ENCODE data around the gene ZNF398.
"Not testable (repeated sequence)": the region's sequence is repeated elsewhere in the genome, so short reads cannot be mapped to it uniquely, and the experiment has no call there.

ZNF398 gene

DNA sequence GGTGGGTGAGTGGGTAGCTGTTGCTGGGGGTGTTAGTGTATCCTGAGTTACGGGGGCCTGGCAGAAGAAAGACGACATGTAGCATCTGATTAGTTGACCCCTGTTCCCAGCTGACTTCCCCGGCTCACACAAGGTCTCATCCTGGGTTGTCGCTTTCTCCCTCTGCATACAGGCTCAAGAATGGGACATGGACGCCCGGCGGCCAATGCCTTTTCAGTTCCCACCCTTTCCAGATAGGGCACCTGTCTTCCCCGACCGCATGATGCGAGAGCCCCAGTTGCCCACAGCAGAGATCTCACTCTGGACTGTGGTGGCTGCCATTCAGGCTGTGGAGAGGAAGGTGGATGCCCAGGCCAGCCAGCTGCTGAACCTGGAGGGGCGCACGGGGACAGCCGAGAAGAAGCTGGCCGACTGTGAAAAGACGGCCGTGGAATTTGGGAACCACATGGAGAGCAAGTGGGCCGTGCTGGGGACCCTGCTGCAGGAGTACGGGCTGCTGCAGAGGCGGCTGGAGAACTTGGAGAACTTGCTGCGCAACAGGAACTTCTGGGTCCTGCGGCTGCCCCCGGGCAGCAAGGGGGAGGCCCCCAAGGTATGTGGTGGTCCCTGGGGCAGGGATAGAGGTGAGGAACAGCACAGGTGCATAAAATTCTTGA is 51.0 kb downstream of the ZNF398 start:
- no peak for DNase-seq

DNA sequence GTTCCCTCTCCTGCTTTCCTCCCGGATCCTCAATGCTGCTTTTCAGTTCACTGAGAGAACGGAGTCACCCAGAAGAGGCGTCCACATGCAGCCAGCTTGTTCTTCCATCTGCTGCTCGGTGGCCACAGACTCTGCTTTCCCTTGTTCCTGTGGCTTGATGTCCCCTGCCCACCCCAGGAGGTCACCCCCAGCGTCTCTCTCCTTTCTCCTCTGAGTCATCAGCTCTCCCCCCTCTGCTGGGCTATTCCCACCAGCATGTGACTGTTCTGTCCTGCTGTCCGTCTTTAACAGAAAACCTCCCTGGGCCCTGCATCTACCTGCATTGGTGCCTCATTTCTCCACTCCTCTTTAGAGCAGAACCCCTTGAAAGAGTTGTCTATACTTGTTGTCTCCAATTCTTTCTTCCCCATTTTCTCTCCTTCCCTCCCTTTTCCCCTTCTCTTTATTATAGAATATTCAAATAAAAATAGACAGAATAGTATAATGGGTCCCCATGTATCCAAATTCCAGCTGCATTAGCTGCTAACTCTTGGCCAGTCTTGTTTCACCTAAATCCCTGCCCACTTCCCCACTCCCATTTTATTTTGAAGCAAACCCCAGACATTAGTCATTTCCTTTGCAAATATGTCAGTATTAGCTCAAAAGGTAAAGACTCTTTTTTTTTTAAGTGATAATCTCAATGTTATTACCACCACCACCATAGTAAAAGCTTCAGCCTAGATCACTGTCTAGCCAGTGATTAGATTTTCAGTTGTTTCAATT is 52.2 kb downstream of the ZNF398 start:
- DNase-seq, result no peak

DNA sequence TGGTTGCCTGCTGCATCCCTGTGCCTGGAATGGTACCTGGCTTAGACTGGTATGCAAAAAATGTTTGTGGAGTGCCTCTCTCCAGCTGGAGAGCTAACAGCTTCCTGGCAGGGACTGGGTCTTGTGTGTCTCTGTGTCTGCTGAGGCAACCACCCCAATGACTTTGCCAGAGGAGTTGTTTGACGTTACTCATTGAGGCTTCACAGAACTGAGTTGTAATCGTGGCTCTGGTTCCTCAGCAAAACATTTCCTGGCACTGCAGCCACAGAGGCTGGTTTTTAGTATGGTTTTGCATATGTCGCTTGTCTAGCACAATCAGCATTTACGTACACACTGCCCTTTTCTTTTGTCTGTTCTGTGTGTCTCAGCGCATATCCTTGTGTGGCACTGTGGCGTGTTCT is 55.6 kb downstream of the ZNF398 start:
- DNase-seq, result peak in 1 of 5 donors; percentile 91

DNA sequence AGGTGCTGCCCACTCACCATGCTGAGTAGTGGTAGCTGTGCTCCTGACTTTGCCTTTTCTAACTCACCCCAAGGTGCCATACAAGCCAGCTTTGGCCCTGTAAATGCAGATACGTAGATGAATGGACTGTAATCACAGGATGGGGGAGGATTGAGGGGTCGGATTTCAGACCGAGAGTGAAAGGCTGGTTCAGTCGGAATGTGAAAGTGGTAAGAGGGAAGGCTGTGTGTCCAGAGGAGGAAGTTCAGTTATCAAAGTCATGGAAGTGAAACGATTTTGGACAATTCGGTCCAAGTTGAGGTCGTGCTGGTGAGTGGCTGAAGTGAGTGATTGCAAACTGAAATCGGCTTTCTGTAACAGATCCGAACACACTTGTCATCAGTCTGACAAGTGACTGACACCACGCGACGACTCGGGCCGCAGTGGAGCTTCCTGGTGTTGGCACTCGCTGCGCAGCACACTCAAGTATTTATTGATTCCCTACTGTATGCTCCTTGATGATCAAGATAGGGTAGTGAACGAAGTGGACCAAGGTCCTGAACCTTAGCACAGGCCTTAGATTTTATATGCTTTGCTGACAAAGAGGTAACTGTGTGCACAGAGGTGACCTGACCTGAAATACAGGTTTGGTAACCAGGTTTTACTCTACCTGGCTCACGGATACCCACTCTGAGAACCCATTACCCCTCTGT is 58.6 kb downstream of the ZNF398 start:
- DNase-seq, result no peak

DNA sequence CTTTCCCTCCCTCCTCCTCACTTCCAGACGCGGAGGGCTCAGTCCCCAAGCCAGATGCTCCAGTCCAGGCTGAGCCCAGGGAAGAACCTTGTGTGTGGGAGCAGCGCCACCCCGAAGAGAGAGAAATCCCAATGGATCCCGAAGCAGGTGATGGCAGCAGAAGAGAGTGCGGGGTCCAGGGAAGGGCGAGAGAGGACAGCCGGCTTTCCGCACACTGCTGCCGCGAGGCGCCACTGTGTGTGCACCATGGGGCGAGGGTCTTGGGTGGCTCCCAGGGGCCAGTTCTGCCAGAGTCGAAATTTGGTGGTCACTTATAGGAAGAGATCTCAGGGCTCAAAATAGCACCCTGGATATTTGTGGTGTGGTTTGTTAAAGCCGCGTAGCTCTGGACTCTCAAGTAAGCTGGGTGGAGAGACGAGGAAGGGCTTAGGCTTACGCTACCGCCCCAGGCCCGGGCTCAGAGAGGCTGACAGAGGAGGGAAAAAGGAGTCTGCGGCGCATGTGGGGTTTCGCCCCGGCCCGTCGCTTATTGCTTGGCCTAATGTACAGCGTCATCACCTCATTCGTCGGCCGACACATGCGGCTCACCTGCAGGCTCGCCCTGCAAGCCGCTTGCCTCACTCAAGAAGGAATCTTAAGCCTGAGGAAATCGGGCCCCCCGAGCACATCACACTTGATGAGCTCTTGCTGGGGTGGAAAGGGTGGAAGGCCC is 60.2 kb downstream of the ZNF398 start:
- DNase-seq, result no peak

DNA sequence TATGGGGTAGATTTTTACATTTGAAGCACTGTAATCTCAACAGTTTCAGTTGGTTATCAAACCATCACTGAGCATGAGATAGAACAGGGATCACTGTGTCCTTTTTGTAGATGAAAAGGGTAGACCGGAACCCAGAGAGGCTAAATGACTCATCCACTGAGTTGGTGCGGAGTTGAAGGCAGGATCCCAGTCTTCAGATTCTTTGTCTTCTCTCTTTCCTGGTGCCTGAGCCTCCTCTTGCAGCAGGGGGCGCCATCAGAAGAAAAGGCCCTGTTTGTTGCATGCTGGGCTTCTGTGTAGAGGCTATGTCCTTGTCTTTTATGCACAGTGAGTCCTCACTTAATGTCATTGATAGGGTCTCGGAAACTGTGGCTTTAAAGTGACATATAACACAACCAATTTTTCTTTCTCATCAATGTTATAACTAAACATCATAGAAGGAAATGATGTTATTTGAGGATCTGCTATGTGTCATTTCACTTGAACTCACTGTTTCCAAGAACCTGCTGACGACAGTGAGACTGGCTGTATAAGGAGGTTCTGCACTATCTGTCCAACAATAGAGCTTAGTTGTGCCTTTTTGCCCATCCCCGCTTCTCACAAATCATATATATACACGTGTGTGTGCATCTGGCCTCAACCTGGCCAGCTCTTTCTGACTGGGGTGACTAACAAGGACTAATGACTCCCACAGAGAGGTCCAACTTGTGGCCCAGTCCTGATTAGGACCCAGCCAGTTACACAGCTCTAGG is 62.4 kb downstream of the ZNF398 start:
- DNase-seq, result peak in 4 of 5 donors; percentile 35 to 93 (median 46)

DNA sequence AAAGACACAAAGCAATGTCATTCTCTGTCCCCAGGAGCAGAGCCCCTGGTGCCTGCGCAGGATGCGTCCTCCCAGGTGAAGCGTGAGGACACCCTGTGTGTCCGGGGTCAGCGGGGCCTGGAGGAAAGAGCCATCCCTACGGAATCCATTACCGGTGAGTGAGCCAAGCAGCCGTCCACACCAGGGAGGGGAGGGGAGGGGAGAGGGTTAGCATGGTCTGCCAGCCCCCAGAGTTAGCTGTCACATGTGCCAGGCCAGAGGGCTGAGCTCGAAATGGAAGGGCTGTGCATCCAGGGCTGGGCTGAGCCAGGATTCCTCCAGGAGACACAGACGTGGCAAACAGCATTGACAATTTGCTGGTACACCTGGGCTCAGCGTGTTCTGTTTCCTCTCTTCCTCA is 63.3 kb downstream of the ZNF398 start:
- DNase-seq, result no peak

DNA sequence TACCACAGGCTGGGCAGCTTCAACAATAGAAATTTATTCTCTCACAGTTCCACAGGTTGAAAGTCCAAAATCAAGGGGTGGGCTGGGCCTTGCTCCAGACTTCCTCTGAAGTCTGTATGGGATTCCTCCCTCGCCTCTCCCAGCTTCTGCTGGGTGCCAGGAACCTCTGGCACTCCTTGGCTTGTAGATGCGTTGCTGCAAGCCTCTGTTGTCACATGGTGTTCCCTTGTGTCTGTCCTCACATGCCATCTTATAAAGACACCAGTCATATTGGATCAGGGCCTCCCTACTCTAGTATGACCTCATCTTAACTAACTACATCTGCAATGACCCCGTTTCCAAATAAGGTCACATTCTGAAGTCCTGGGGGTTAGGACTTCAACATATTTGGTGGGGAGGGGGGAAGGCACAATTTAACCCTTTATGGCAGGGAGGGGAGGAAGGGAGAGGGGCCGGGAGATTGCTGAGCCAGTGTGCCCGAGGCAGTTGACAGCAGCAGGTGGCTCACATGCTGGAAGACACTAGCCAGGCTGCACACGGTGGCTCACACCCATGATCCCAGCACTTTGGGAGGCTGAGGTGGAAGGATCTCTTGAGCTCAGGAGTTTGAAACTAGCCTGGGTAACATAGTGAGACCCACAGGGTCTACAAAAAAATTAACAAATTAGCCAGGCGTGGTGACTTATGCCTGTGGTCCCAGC is 66.9 kb downstream of the ZNF398 start:
- no peak for DNase-seq

DNA sequence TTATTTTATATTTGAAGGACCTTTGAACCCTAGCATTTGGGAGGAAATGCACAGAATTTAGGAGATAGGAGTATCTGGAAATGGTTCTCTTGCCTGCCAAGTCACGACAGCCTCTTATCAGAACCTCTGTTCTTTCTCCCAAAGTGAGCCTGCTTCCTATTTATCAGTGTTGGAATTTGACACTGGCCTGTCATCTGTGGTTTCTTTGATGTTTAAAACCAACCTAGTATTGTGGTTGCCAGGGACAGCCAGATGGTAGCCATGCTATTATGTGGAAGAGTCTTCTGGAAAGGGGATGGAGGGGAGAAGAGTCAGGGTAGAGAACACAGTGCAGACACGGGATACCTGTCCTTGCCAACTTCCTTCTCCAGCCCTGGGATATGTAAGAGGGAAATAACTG is 69.1 kb downstream of the ZNF398 start:
- no peak for DNase-seq

DNA sequence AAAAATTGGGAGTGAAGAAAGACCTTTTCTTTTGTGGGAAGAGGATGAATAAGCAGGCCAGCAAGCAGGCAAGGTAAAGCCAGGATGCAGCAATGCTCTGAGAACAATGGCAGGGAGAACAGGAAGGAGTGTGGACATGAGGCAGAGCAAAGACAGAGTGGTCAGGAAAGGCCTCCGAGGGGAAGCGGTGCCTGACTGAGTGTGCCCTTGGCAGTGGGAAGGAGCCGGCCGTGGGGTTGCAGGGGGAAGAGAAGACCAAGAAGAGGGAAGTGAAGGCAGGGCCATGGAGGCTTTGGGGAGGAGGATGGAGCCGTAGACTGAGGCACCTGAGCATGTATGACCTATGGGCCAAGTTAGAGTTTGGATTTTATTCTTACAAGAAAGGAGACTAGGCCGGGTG is 70.3 kb downstream of the ZNF398 start:
- no peak for DNase-seq

DNA sequence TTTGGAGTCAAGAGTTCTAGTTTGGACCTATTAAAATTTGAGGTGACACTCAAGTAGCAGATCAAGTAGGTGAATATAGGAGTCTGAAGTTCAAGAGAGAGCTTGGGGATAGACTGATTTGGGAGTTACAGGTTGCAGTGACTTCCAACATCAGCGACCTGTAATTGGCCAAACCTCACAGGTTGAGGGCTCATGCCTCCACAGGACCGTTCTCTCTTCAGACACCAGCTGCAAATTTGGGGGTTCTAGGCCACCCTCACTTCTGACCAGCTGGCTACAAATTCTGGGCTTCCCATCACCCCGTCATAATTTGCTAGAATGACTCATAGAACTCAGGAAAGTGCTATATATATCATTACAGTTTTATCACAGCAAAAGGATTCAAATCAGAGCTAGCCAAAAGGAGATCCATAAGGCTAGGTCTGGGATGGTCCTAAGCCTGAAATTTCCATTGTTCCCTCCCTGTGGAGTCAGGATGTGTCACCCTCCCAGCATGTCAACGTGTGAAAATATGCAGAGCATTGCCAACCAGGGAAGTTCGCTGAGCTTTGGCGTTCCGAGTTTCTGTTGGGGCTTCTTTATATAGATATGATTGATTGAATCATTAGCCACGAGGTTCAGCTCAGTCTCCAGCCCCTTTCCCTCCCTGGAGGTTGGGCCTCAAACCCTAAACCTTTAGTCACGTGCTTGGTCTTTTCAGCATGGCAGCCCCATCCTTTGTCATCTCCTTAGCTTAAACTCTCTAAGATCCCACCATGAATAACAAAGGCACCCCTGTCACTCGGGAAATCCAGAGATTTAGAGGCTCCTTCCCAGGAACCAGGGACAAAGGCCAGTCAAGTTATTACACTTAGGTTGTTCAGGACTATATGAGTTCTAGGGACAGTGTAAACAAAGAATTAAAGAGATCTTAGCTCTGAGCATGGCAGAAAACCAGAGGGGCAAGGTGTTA is 71.5 kb downstream of the ZNF398 start:
- DNase-seq, result no peak

DNA sequence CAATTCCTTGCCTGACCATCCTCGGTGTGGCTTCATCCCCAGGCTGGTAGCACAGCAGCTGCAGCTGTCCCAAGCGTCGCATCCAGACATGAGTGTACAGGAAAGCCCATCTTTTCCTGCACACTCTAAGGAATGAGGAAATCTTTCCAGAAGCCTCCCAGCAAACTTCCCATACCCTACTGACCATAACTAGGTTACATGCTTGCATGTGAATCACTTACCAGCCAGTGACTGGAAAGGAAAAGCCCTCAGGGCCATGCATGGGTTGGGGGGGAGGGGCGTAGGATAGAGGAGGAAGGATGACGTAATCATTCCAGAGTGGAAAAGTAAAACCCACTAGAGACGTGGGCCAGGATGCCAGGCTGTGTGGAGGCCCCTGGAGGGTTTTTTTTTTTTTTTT is 73.3 kb downstream of the ZNF398 start:
- DNase-seq, result no peak

DNA sequence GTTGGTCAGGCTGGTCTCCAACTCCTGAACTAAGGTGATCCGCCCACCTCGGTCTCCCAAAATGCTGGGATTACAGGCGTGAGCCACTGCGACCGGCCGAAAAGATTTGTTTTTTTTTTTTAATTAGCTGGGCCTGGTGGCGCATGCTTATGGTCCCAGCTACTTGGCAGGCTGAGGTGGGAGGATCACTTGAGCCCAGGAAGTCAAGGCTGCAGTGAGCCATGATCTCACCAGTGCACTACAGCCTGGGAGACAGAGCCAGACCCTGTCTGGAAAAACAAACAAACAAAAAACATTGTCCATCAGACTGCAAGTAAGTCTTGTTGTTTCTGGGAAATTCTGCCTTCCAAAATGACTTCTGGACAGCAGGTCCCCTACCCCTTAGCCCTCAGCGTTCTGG is 75.9 kb downstream of the ZNF398 start:
- DNase-seq, result no peak

DNA sequence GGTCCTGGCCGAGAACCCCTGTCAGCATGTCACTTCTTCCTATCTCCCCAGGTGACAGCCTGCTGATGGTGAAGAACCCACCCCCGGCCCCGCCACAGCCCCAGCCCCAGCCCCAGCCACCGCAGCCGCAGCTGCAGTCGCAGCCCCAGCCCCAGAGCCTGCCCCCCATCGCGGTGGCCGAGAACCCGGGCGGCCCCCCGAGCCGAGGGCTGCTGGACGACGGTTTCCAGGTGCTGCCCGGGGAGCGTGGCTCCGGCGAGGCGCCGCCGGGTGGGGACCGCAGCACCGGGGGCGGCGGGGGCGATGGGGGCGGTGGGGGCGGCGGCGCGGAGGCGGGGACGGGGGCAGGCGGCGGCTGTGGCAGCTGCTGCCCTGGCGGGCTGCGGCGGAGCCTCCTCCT is 76.5 kb downstream of the ZNF398 start:
- DNase-seq, result no peak

DNA sequence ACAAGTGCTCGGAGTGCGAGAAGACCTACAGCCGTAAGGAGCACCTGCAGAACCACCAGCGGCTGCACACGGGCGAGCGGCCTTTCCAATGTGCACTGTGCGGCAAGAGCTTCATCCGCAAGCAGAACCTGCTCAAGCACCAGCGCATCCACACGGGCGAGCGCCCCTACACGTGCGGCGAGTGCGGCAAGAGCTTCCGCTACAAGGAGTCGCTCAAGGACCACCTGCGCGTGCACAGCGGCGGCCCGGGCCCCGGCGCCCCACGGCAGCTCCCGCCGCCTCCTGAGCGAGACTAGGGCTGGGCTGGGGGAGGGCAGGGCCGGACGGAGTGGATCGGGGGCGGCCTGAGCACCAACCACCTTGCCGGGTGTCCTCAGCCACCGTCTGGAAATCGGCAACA is 77.1 kb downstream of the ZNF398 start:
- no peak for DNase-seq

DNA sequence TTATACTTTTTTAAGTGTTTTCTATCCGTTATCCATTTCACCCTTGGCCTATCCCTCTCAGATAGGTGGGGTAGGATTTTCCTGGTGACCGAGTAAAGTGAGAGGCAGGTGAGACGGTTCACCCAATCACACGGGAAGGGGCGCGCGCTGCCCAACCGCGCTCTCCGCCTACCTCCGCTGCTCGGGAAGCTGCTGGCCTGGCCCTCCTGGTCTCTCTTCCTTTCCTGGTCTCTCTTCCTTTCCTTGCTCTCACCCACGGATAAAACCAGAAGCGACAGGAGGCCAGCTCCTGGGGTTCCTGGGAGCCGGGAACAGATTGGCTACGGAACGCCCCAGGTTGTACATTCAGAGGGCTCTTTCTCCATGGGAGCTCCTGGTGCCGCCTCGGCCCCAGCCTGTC is 77.9 kb downstream of the ZNF398 start:
- DNase-seq, result no peak

DNA sequence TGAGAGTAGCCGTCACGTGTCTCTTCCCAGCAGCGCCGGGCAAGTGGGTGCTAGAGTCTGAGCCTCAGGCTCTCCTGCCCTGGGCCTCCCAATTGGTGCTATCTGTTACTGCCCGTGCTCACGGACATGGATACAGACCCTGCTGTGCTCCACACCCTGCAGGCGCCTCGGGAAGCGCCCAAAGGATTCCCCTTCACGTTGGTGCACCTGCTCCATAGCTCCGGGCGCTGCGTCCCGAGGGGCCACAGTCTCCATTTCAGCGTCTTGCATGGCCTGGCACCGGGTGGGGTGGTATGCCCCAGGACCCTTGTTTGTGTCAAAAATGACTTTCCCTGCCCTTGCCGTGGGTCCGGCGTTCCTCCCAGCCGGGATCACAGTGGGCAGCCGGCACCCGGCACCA is 78.4 kb downstream of the ZNF398 start:
- no peak for DNase-seq

DNA sequence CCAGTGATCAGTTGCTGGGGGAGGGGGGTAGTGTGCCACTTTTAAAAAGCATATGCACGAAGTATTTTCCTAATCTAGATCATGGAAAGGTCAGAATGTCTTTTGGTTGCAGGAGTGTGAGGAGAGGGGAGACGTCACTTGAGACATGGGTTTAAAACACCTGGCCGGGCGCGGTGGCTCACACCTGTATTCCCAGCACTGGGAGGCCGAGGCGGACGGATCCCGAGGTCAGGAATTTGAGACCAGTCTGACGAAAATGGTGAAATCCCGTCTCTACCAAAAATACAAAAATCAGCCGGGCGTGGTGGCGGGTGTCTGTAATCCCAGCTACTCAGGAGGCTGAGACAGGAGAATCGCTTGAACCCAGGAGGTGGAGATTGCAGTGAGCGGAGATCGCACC is 79.1 kb downstream of the ZNF398 start:
- DNase-seq, result not testable (repeated sequence)

DNA sequence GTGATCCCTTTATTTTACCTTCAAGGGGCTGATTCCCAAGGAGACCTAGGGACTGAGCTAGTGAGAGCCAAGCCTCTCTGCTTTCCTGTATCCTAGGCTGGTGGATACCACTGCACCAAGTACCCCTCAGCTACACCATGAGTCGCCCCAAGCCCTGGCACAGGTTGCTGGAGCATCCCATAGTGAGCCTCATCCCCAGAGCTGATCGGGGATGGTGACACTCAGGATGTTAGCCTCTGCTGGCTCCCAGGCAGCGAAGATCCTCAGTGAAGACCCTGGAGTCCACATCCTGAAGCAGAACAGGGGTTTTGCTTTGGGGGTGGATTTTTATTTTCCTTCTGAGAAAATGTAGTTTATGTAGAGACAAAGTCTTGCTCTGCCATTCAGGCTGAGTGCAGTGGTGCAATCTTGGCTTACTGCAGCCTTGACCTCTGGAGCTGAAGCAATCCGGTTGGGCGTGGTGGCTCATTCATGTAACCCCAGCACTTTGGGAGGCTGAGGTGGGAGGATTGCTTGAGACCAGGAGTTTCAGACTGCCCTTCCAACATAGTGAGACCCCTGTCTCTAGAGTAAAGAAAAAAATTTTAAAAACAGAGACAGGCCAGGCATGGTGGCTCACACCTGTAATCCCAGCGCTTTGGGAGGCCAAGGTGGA is 79.7 kb downstream of the ZNF398 start:
- no peak for DNase-seq

DNA sequence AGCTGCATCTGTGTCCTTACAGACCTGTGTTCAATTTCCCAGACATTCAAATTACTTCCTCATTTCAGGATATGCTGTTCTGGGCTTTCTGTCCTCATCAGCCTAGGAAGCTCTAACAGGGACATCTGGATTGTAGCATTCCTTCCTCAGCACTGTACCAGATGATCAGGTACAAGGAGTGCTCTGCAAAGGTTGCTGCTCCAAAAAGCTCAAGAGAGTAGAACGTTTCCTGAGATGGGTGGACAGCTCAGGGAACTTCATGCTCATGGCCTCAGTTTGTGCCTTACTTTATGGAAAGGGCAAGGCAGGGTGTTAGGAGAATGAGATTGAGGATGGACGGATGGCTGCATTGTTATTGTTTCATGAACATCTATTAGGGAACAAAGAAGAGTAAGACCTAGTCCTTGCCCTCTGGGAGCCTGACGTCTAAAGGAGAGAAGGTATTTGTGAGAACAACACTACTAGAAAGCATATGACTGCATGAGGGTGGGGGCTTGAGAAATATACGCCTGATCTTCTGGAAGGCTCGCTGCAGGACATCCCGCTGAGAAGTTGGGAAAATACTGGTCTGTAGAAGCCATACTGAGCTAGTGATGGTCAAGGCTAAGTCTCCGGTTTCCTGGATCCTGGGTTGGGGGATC is 81.7 kb downstream of the ZNF398 start:
- no peak for DNase-seq

Measured in T-helper 1 cell (primary cell).